HUES6 (cell line): Measurements from ENCODE around the gene SHROOM1.
A peak's percentile ranks its signal among the peaks of the same experiment; 100 is the strongest.

Experiments used
- H3K27ac ChIP-seq: 2 replicates; pipeline ENCODE4 v1.7.0; 2013; ENCODE audit warnings: low read depth, mild to moderate bottlenecking, low read length, inconsistent platforms
- H3K27me3 ChIP-seq: 2 replicates; pipeline ENCODE4 v1.6.1; 2013; ENCODE audit warnings: low read length; ENCODE audit not compliant: control insufficient read depth, insufficient read depth
- H3K36me3 ChIP-seq: 2 replicates; pipeline ENCODE4 v1.6.1; 2013; ENCODE audit warnings: low read length; ENCODE audit not compliant: control insufficient read depth, insufficient read depth
- H3K4me1 ChIP-seq: 2 replicates; pipeline ENCODE4 v1.6.1; 2013; ENCODE audit warnings: low read length; ENCODE audit not compliant: control insufficient read depth, insufficient read depth
- H3K4me3 ChIP-seq: 2 replicates; pipeline ENCODE4 v1.5.1; 2013; ENCODE audit warnings: low read depth, low read length
- H3K9ac ChIP-seq: one replicate; pipeline ENCODE4 v1.6.1; 2013; ENCODE audit warnings: mild to moderate bottlenecking, low read length
- H3K9me3 ChIP-seq: 2 replicates; pipeline ENCODE4 v1.6.1; 2013; ENCODE audit warnings: low read depth, low read length; ENCODE audit not compliant: control insufficient read depth, insufficient read depth

The SHROOM1 gene

DNA sequence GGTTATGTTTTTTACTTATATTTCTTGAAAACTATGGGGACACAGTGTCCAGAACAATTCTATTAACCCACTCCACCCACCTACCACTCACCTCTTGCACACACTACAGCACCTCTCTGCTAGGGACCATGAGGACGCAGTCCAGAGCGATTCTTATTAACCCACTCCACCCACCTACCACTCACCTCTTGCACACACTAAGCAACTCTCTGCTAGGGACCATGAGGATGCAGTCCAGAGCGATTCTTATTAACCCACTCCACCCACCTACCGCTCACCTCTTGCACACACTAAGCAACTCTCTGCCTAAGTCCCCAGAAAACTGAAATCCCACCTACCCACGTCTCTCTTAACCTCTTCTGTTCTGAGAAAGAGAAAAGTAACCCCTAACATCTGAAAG, 2.2 kb upstream of the SHROOM1 start:
- 0 out of 2 replicates have a peak, but pooled peaks cover 5% of the 10 kb centered on the region for H3K4me1 ChIP-seq
- peaks cover 45% of the 10 kb centered on the region for H3K27me3 ChIP-seq
- H3K9ac ChIP-seq = no peak overlapping the region
- H3K27ac ChIP-seq = no peak overlapping the region
- H3K36me3 ChIP-seq = no peaks in the 10 kb centered on the region
- H3K4me3 ChIP-seq = no peak overlapping the region
- no peaks in the 10 kb centered on the region for H3K9me3 ChIP-seq

DNA sequence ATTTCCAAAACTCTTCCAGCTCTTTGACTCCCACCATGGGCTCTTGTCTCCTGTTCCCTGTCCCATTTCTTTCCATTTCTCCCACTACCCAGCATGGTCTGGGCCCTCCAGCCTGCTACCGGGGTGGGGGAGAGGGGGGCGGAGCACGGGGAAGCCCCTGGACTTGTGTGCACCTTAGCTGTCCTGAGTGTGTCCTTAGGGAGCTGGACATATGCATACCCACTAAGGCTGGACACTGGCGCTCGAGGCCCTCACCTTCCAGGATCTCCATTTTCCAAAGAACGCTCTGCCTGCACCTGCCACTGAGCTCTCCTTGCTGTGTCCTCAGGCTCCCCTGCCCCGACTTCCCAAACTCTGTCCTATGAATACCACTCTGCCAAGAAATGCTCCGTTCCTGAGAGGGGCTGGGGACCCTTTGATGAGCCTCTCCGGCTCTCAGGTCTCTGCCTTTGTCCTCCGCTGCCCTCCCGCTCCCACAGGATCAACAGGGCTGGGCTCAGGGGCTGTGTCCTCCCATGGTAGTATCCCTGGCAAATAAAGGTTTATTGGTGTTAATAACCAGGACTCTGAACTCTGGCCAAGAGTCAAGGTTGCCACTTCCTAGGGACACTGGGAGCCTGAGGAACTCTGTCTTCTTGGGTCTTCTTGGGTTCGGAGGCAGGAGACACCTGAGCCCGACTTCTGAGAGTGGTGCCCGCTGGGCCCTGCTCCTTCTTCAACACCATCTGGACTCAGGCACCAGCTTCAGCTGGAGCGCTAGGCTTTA, 831 bp upstream of the SHROOM1 start:
- H3K9me3 ChIP-seq = no peaks in the 10 kb centered on the region
- peak overlapping the region; percentile 60 for H3K9ac ChIP-seq
- peak overlapping the region; percentile 68 for H3K4me3 ChIP-seq
- H3K4me1 ChIP-seq = peaks cover 10% of the 10 kb centered on the region
- no peak overlapping the region for H3K27ac ChIP-seq
- no peaks in the 10 kb centered on the region for H3K36me3 ChIP-seq
- H3K27me3 ChIP-seq = peaks cover 58% of the 10 kb centered on the region

DNA sequence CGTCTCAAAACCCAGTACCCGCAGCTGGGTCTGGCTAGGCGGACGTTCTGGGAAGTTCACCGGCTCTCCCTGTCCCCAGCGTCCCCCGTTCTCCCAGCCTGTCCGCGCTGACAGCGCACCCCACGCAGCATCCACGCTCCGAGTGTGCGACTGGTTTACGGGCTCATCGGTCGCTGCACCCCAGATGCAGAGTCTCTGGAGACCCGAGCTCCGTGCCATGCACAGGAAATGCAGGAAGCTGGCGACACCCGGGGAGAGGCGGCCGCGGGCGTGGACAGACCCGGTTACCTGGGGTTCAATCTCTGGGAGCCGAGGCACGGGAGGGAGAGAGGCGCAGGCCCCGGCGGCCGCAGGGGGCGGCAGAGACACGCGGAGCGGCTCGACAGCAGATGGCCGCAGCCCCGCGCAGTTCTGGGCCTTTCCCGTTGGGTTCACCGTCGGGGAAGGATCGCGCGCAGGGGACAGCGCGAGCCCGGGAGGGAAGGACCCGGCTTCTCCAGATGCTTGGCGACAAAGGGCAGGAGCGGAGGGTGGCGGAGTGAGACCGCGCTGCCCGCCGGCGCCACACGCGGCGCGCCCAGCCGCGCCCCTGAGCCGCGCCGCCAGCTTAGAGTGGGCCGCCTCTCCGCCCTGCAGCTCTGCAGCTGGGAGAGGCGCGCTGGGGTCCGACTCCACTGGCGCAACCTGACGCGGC, 558 bp downstream of the SHROOM1 start:
- Histone ChIP-seq H3K27ac (no peak overlapping the region), H3K4me3 (peak overlapping the region; percentile 68), H3K36me3 (no peaks in the 10 kb centered on the region), H3K9ac (peak overlapping the region; percentile 65), H3K27me3 (peaks cover 71% of the 10 kb centered on the region), H3K4me1 (peaks cover 19% of the 10 kb centered on the region), H3K9me3 (no peaks in the 10 kb centered on the region)

DNA sequence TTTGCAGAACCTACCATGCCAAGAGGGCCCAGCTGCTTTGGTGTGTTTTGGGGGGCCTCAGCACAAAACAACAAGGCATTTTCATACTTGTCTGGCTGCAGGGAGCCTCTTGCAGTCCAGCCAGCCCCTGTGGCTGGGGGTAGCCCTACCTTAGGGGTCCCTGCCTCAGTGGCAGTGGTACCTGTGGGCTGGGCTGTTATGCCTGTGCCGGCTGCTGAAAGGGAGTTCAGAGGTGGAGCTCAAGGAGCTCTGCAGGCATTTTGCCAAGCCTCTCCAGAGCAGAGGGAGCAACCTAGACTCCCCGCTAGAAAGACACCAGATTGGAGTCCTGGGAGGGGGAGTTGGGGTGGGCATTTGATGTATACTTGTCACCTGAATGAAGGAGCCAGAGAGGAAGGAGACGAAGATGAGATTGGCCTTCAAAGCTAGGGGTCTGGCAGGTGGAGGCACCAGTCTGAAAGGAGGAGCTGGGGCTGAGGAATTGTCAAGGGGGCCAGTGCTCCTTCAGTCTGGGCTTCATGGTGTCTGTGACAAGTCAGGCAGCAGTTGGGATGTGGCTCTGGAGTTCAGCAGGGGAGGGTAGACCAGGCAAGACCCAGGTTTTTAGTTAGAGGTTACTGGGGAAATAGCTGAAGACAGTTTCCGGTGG, 1.5 kb downstream of the SHROOM1 start:
- Histone ChIP-seq H3K36me3 (no peaks in the 10 kb centered on the region), H3K4me3 (peak overlapping the region; percentile 68; the same call in 1 of the 2 replicates), H3K27me3 (peaks cover 81% of the 10 kb centered on the region), H3K4me1 (peaks cover 23% of the 10 kb centered on the region), H3K9me3 (no peaks in the 10 kb centered on the region), H3K27ac (no peak overlapping the region), H3K9ac (no peak overlapping the region)

DNA sequence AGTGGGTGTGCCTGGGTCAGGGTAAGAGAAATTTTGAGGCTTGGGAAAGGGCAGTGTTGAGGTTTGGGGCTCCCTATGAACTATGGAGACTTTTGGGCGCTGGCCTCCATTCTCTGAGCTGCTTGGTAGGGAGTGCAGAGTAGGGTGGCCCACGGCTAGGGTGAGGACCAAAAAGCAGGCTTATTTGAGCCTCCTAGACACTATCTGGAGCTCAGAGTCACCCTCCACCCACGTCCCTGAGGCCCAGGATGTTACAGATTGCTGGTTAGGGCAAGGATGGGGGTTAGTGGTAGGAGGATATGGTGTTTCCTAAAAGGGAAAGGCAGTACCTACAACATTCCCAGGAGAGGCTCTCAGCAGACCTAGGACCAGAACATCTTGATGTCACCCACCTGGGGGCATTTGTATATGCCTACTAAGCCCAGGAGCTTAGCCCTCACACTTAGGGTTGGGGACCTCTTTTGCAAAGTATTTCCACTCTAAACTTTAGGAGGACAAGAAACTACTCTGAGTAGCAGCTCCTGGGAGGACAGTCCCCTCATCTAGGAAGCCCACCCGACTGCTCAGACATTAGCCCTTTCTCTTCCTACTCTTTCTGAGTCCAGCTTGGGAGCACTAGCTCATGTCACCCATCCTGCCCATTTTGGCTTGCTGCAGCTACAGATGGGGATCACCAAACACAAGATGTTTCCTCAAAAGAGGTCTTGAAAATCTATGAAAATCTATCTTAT, 2.3 kb downstream of the SHROOM1 start:
- Histone ChIP-seq H3K36me3 (no peaks in the 10 kb centered on the region), H3K4me3 (no peak overlapping the region), H3K4me1 (peaks cover 31% of the 10 kb centered on the region), H3K9ac (no peak overlapping the region), H3K27me3 (peaks cover 78% of the 10 kb centered on the region), H3K27ac (no peak overlapping the region), H3K9me3 (no peaks in the 10 kb centered on the region)

DNA sequence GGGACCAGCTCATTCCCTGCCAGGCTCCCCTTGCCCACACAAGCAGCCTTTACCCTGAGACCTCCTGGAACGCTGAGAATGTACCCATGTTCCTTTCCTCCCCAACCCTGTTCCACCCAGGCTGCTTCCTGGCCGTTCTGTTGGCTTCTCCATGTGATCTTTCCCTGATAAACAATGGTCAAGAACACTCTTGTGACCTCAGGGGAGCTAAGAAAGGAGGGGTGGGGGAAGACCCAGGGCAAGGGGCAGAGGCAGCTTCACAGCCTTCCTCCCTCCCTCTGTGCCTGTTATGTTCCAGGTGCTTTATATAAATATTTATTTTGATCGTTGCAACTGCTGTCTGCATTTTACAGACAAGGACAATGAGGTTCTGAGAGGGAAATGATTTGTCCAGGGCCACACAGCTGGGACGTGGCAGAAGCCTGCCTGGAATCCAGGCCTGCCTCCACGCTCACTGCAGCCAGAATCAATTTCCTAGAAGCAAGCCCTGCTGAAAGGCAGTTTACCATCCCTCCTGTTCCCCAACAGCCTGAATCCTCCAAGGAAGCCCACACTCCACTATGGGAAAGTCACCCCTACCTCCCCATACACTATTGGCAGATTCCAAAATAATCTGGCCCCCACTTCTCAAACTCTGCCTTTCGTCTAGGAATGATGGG, 3.9 kb downstream of the SHROOM1 start:
- Histone ChIP-seq H3K36me3 (no peaks in the 10 kb centered on the region), H3K27ac (no peak overlapping the region), H3K4me3 (peak overlapping the region; percentile 58), H3K27me3 (peaks cover 81% of the 10 kb centered on the region), H3K9me3 (no peaks in the 10 kb centered on the region), H3K4me1 (peaks cover 31% of the 10 kb centered on the region), H3K9ac (no peak overlapping the region)

DNA sequence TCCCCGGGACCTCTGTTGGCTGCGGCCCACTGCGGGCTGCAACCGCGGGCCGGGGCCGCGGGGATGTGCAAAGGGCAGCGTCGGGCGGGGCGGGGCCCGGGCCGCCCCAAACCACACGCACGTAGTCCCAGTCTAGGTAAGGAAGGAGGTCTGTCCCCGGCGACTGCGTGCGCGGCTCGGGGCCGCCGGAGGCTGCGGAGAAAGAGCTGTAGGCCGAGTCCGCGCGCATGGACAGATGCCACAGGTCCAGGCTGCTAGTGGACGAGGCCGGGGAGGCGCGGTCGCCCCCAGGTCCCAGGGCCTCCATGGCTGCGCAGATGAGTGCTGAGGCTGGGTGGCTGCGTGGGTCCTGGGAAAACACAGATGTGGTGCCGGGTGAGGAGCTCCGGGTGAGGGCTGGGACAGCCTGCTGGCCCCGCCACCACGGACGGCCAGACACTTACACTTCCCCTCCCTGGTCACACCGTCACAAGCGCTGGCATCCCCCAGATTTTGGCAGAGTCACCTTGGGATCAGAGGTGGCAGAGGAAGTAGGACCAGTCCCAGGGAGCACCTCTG, 4.5 kb downstream of the SHROOM1 start:
- Histone ChIP-seq H3K4me1 (peaks cover 31% of the 10 kb centered on the region), H3K9ac (peak overlapping the region; percentile 51), H3K27me3 (peaks cover 76% of the 10 kb centered on the region), H3K4me3 (peak overlapping the region; percentile 58), H3K36me3 (no peaks in the 10 kb centered on the region), H3K9me3 (no peaks in the 10 kb centered on the region), H3K27ac (no peak overlapping the region)

DNA sequence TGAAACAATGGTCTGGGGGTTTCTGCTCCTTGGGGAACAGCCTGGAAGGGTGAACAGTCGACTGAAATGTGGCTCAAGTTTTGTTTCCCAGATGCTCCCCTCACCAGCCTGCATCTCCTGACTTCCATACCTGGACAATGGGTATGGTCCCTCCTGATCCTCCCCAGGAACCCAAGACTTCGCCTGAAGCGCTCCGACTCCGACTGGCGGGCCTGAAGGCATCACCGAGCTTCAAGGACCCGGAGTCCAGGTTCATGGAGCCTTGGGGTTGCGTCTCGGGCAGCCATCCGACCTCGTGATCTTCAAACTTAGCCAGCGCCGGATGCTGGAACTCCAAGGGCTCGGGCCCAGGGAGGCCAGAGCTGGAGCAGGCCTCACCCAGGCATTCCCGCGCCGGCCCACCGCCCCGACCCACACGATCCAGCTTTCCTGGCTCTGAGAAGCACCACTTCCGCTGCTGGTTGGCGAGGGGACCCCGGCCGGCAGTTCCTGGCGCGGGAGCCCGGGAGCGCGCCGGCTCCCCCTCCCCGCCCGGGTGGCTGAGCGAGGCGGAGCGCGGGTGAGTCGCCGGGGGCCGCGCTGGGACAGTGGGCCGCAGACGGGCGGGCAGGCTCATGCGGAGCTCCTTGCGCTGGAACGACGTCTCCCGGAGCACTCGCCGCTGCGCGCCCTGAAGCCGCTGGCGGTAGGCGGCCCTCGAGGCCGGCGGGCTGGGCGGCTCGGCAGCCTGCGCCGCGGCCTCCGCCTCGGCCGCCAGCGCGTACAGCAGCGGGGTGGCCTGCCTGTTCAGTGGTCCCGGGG, 5.2 kb downstream of the SHROOM1 start:
- no peaks in the 10 kb centered on the region for H3K9me3 ChIP-seq
- H3K27me3 ChIP-seq = peaks cover 75% of the 10 kb centered on the region
- no peaks in the 10 kb centered on the region for H3K36me3 ChIP-seq
- no peak overlapping the region for H3K27ac ChIP-seq
- H3K9ac ChIP-seq = peak overlapping the region; percentile 51
- peaks cover 31% of the 10 kb centered on the region for H3K4me1 ChIP-seq
- peak overlapping the region; percentile 58 for H3K4me3 ChIP-seq

DNA sequence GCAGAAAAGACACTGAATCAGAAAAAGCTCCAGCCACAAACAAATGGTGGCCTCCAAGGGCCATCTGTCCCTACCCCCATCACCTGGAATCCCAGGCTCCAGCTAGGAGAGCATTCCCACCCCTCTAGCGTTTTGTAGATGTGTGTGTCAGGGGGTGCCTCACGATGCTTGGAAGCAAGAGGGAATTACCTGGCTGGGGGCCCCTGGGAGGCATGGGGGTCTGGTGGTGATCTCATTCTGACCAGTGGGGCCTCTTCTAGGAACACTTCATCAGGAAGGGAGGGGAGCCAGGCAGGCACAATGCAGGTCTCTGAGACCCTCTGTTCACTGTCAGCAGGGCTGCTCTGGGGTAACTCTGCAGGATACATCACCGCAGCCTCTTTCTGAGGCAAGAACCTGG, 6.0 kb downstream of the SHROOM1 start:
- Histone ChIP-seq H3K4me1 (peaks cover 27% of the 10 kb centered on the region), H3K27me3 (peaks cover 67% of the 10 kb centered on the region)

More for the DNA sequence above, 6.0 kb downstream of the SHROOM1 start:
- H3K4me3 ChIP-seq = no peak overlapping the region
- H3K9me3 ChIP-seq = no peaks in the 10 kb centered on the region
- no peaks in the 10 kb centered on the region for H3K36me3 ChIP-seq
- no peak overlapping the region for H3K27ac ChIP-seq
- no peak overlapping the region for H3K9ac ChIP-seq
